HEK293T (cell line): Measurements from ENCODE around the gene TRPM2.

ENCODE experiments used
- CTCF ChIA-PET: fragments of 350-600 bp; formaldehyde crosslinking; extraction: SDS; loops from one replicate; lab custom pipeline; 2021; ENCODE audit warnings: antibody characterized with exemption, inconsistent platforms; lab: Yijun Ruan, JAX
- POLR2A ChIA-PET: fragments of 350-600 bp; formaldehyde crosslinking; extraction: SDS; loops from one replicate; lab custom pipeline; 2020; ENCODE audit warnings: antibody characterized with exemption, inconsistent platforms; lab: Yijun Ruan, JAX
- DNase-seq: peaks from one replicate; pipeline ENCODE4 v3.0.0; 2012; ENCODE audit warnings: mixed read lengths; ENCODE audit errors: extremely low spot score
- ARNT ChIP-seq: fragments of 450-650 bp; IDR thresholded peaks from 2 replicates; pipeline ENCODE4 v1.6.1; 2017; ENCODE audit warnings: mild to moderate bottlenecking
- BHLHE40 ChIP-seq: fragments of 450-650 bp; IDR thresholded peaks from 2 replicates; pipeline ENCODE4 v1.6.1; 2016; ENCODE audit warnings: mild to moderate bottlenecking, moderate library complexity, borderline replicate concordance
- CTBP1 ChIP-seq: fragments of 450-650 bp; IDR thresholded peaks from 2 replicates; pipeline ENCODE4 v1.6.1; 2016; ENCODE audit warnings: borderline replicate concordance
- ELF4 ChIP-seq: fragments of 450-650 bp; IDR thresholded peaks from 2 replicates; pipeline ENCODE4 v1.6.1; 2017; ENCODE audit warnings: antibody characterized with exemption
- FOXA1 ChIP-seq: fragments of 450-650 bp; IDR thresholded peaks from 2 replicates; pipeline ENCODE4 v1.6.1; 2016; ENCODE audit warnings: mild to moderate bottlenecking
- FOXK2 ChIP-seq: fragments of 450-650 bp; IDR thresholded peaks from 2 replicates; pipeline ENCODE4 v1.6.1; 2016; ENCODE audit warnings: mild to moderate bottlenecking
- FOXM1 ChIP-seq: fragments of 450-650 bp; IDR thresholded peaks from 2 replicates; pipeline ENCODE4 v1.6.1; 2017; ENCODE audit warnings: mild to moderate bottlenecking, borderline replicate concordance
- HDGF ChIP-seq: fragments of 450-650 bp; IDR thresholded peaks from 2 replicates; pipeline ENCODE4 v1.6.1; 2017; ENCODE audit warnings: antibody characterized with exemption, borderline replicate concordance
- L3MBTL2 ChIP-seq: fragments of 450-650 bp; conservative IDR thresholded peaks from 2 replicates; pipeline ENCODE4 v1.6.1; 2016; ENCODE audit warnings: mild to moderate bottlenecking
- LEF1 ChIP-seq: fragments of 450-650 bp; IDR thresholded peaks from 2 replicates; pipeline ENCODE4 v1.6.1; 2017; ENCODE audit warnings: mild to moderate bottlenecking, borderline replicate concordance
- NFRKB ChIP-seq: fragments of 450-650 bp; IDR thresholded peaks from 2 replicates; pipeline ENCODE4 v1.6.1; 2016; ENCODE audit warnings: mild to moderate bottlenecking, moderate library complexity
- SP1 ChIP-seq: fragments of 450-650 bp; IDR thresholded peaks from 2 replicates; pipeline ENCODE4 v1.6.1; 2017
- SUZ12 ChIP-seq: fragments of 450-650 bp; IDR thresholded peaks from 2 replicates; pipeline ENCODE4 v1.6.1; 2016; ENCODE audit warnings: mild to moderate bottlenecking
- TARDBP ChIP-seq: fragments of 450-650 bp; IDR thresholded peaks from 2 replicates; pipeline ENCODE4 v1.6.1; 2016
- ZNF384 ChIP-seq: fragments of 450-650 bp; IDR thresholded peaks from 2 replicates; pipeline ENCODE4 v1.6.1; 2016
- TF ChIP-seq, protein P1 (sequence below): fragments of 450-650 bp; IDR thresholded peaks from 2 replicates; pipeline ENCODE4 v1.6.1; 2016

TRPM2 gene

DNA sequence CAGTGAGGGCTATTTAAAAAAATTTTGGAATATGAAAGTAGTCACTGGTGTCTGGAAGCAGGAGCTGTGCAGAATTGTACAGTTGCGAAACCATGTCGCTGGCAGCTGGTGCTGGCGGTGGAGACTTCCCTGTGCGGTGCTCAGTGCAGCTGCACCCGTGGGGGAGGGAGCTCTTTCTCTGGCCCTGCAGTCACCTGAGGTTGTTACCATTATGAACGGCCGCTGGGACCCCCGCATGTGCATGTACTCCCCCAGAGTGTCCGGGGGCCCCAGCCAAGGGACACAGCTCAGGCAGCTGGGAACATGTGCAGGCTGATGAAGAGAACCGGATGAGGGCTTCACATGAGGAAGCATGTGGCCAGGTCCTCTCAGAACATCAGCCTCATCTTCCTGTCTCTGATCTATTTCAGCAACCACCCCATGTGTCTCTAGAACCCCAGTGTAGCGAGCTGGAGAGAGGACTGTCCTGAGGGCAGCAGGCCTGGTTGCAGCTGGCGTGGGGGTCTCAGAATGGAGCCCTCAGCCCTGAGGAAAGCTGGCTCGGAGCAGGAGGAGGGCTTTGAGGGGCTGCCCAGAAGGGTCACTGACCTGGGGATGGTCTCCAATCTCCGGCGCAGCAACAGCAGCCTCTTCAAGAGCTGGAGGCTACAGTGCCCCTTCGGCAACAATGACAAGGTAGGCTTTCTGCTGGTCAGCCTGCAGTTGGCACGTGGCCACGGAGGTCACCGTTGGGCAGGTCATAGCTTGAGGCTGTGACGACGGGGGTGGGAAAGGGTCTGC is at the start of gene TRPM2:
TSS of gene TRPM2 (plus strand) at position 431 of the 780 bp plus-strand sequence. CDS start at position 511, 80 bp downstream.
- POLR2A ChIA-PET, result interaction anchor here (1.3 kb wide), 1 partner anchor 14 kb away, joined by 3 read pairs; the partner anchor contains the start of gene CFAP410
- TF ChIP-seq, protein P1, sequence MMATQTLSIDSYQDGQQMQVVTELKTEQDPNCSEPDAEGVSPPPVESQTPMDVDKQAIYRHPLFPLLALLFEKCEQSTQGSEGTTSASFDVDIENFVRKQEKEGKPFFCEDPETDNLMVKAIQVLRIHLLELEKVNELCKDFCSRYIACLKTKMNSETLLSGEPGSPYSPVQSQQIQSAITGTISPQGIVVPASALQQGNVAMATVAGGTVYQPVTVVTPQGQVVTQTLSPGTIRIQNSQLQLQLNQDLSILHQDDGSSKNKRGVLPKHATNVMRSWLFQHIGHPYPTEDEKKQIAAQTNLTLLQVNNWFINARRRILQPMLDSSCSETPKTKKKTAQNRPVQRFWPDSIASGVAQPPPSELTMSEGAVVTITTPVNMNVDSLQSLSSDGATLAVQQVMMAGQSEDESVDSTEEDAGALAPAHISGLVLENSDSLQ, result no peak
- TF ChIP-seq HDGF (no peak), BHLHE40 (no peak), FOXM1 (no peak), NFRKB (no peak), FOXK2 (no peak), ELF4 (no peak), ARNT (no peak), ZNF384 (no peak), L3MBTL2 (no peak), TARDBP (no peak), CTBP1 (no peak), SUZ12 (no peak), LEF1 (no peak), SP1 (no peak)
- no peak for DNase-seq
- CTCF ChIA-PET, result interaction anchor here (0.6 kb wide), 1 partner anchor 1872 kb away, joined by 3 read pairs; no protein-coding TSS in a partner anchor

DNA sequence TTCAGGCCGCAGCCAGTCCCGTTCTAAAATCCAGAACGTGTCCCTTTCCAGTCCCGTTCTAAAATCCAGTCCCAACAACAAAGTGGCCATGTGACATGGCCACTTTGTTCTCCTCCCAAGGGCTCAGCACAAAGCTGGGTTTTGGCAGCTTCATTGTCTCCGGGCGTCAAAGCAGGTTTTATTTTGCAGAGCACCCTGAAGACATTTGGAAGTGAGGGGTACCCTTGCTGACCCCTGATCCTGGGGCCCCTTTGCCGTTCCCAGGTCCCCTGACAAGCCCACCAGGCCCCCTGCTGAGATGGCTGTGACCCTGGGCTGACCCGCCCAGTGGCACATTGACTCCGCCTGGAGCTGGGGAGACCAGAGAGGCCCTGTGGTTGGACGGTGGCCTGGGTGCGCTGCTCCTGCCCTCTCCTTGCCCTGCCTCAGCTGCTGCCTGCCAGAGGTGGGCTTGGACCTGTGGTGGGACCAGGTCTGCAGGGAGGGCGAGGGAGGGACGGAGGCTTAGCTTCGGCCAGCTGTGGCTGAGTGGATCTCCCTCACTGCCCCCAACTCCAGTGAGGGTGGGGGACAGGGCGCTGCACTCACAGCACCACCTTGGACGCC is 49.3 kb upstream of the TRPM2 start:
- CTCF ChIA-PET, result interaction anchor here (0.7 kb wide), 2 partner anchors 16 to 30 kb away, joined by 3 read pairs; no protein-coding TSS in a partner anchor
- no peak for DNase-seq
- TF ChIP-seq TARDBP (no peak), SUZ12 (no peak), FOXM1 (no peak), CTBP1 (no peak), ZNF384 (no peak)
- POLR2A ChIA-PET, result interaction anchor here (1.4 kb wide), 1 partner anchor 576 kb away, joined by 3 read pairs; no protein-coding TSS in a partner anchor

DNA sequence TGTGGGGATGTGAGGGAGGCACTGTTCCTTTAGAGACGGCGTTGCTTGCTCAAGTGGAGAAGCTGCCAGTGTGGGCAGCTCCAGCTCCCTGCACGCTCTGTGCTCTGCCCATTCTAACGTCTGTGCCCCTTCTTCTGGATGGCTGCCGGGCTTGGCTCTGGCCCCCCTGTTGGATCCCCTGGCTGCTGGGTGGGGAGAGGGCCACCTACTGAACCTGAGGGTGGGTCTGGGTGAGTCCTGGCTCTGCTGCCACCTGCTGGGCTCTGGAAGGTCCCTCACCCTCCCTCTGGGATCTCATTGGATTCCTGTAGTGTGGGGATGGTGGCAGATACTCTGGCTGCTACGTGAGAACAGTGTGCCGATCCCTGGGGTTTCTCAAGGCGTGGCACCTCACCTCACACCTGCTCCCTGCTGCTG is 48.5 kb upstream of the TRPM2 start:
- DNase-seq, result peak; percentile 69
- ChIA-PET POLR2A (no interaction called here), CTCF (no interaction called here)
- TF ChIP-seq, protein P1, result no peak
- no peak for TF ChIP-seq NFRKB
- TF ChIP-seq FOXA1, result no peak
- TF ChIP-seq ZNF384, result no peak
- TF ChIP-seq SUZ12, result no peak
- no peak for TF ChIP-seq CTBP1
- no peak for TF ChIP-seq SP1
- no peak for TF ChIP-seq TARDBP
- no peak for TF ChIP-seq FOXM1
- TF ChIP-seq ELF4, result no peak
- no peak for TF ChIP-seq BHLHE40
- TF ChIP-seq LEF1, result no peak
- no peak for TF ChIP-seq L3MBTL2
- no peak for TF ChIP-seq HDGF
- no peak for TF ChIP-seq FOXK2
- no peak for TF ChIP-seq ARNT

DNA sequence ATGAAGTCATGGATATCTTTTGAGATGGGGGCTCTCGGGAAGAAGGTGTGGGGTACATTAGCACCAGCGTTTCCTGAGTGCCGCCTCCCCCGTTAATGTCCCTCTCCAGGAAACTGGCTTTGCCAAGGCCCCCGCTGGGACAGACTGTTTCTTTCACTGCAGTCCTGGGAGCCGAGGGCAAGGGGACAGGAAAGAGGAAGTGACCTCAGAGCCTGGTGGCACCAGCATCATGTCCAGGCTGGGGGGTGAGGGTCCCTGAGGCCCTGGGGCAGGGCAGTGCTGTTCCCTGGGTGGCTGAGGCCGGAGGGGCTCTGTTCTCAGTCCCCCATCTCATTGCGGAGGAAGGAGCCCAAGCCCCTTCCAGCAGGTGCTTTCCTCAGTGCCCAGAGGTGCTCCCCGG is 47.7 kb upstream of the TRPM2 start:
- ChIA-PET CTCF (no interaction called here), POLR2A (no interaction called here)
- no peak for DNase-seq
- no peak for TF ChIP-seq FOXK2
- no peak for TF ChIP-seq TARDBP
- TF ChIP-seq FOXA1, result no peak
- TF ChIP-seq L3MBTL2, result no peak
- no peak for TF ChIP-seq FOXM1
- no peak for TF ChIP-seq BHLHE40
- TF ChIP-seq, protein P1, result no peak
- no peak for TF ChIP-seq LEF1
- no peak for TF ChIP-seq SP1
- no peak for TF ChIP-seq ELF4
- no peak for TF ChIP-seq NFRKB
- no peak for TF ChIP-seq HDGF
- no peak for TF ChIP-seq SUZ12
- no peak for TF ChIP-seq ARNT

DNA sequence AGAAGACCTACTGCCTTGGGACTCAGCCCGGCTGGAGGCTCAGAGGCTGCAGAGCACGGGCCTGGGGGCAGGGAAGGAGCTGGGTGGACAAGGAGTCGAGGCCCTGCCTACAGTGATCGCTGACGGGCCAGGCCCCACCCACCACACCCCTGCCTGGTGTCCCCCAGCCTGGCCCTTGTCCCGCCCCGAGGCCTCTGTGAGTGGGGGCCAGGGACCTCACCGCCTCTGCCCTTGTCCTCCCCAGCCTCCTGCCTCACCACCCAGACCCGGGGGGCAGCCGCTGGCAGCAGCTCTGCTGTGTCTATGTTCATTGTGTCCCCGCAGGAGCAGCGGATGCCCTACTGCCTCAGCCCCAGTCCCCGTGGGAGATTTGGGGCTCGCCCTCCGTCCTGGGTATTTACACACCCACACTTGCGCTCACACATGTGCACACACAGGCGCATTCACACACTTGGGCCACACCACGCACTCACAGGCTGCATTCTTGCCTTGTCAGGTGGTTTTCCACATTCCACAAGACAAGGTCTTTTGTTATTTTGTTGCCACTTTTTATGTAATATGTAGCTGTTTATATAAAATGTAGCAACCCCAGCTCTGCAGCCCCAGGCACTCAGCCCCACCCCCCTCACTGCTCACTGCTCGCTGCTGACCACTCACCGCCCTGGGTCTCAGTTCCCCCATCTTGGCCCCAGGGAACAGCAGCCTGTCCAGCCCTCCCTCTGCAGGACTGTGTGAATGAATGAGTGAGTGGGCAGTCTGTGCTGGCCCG is 46.3 kb upstream of the TRPM2 start:
- TF ChIP-seq NFRKB (no peak), ZNF384 (no peak), L3MBTL2 (no peak)
- DNase-seq, result no peak
- ChIA-PET POLR2A (no interaction called here), CTCF (no interaction called here)
